Stimulated activated naive CD4-positive, alpha-beta T cell treated with Interleukin-2 at 50 U/mL for 16 hours (primary cell): ENCODE measurements around the gene USP37.
A peak's percentile ranks its signal among the peaks of the same experiment; 100 is the strongest.

ENCODE experiments used
- DNase-seq: peaks from one replicate; lab custom pipeline; 2025; lab: John Stamatoyannopoulos, UW

The USP37 gene

GRCh38 chr2:218429911-218430692 lies 138.0 kb downstream of the USP37 start:
- no peak for DNase-seq

GRCh38 chr2:218428846-218429558 lies 139.1 kb downstream of the USP37 start:
- DNase-seq, result no peak

- DNase-seq, result no peak
Measured at GRCh38 chr2:218427741-218428140, 140.4 kb downstream of the USP37 start.

GRCh38 chr2:218425531-218425930 lies 142.6 kb downstream of the USP37 start:
- DNase-seq, result no peak

GRCh38 chr2:218423584-218423983 lies 144.6 kb downstream of the USP37 start:
- DNase-seq, result no peak

- DNase-seq, result no peak
Measured at GRCh38 chr2:218422403-218423086, 145.6 kb downstream of the USP37 start.

- no peak for DNase-seq
Measured at GRCh38 chr2:218421027-218421426, 147.1 kb downstream of the USP37 start.

- DNase-seq, result no peak
Measured at GRCh38 chr2:218419630-218420216, 148.4 kb downstream of the USP37 start.

GRCh38 chr2:218418717-218419458 lies 149.3 kb downstream of the USP37 start, which contains the start of gene VIL1:
VIL1 (plus strand) TSS chr2:218419123; CDS start chr2:218423779, 4,656 bp downstream.
- DNase-seq, result no peak

GRCh38 chr2:218418321-218418716 lies 149.8 kb downstream of the USP37 start:
- DNase-seq, result no peak

- DNase-seq, result no peak
Measured at GRCh38 chr2:218407717-218408116, 160.4 kb downstream of the USP37 start.

GRCh38 chr2:218406949-218407618 lies 161.1 kb downstream of the USP37 start:
- peak; percentile 32 for DNase-seq

- DNase-seq, result peak; percentile 91
Measured at GRCh38 chr2:218406209-218406948, 161.8 kb downstream of the USP37 start.

GRCh38 chr2:218405746-218406208 lies 162.4 kb downstream of the USP37 start:
- peak; percentile 14 for DNase-seq

- no peak for DNase-seq
Measured at GRCh38 chr2:218405086-218405745, 162.9 kb downstream of the USP37 start.

GRCh38 chr2:218404351-218405085 lies 163.6 kb downstream of the USP37 start:
- DNase-seq, result no peak

- DNase-seq, result no peak
Measured at GRCh38 chr2:218403810-218404209, 164.3 kb downstream of the USP37 start.

- no peak for DNase-seq
Measured at GRCh38 chr2:218402911-218403411, 165.2 kb downstream of the USP37 start.

GRCh38 chr2:218402491-218402901 lies 165.7 kb downstream of the USP37 start:
- no peak for DNase-seq
